ENCODE measurements around the gene IGF2BP2. TPM values are rescaled to one million over a fixed set of nuclear protein-coding genes. Genes with fewer than 3 reads are reported as not detected.
A peak's percentile ranks its signal among the peaks of the same experiment; 100 is the strongest.

Gene IGF2BP2
- total and polyA plus RNA-seq, 2 of the 13 experiments (the other 11 are each of a cell fraction or from before 2014, with no cell fraction given) = 6.5 to 46.0 TPM

DNA sequence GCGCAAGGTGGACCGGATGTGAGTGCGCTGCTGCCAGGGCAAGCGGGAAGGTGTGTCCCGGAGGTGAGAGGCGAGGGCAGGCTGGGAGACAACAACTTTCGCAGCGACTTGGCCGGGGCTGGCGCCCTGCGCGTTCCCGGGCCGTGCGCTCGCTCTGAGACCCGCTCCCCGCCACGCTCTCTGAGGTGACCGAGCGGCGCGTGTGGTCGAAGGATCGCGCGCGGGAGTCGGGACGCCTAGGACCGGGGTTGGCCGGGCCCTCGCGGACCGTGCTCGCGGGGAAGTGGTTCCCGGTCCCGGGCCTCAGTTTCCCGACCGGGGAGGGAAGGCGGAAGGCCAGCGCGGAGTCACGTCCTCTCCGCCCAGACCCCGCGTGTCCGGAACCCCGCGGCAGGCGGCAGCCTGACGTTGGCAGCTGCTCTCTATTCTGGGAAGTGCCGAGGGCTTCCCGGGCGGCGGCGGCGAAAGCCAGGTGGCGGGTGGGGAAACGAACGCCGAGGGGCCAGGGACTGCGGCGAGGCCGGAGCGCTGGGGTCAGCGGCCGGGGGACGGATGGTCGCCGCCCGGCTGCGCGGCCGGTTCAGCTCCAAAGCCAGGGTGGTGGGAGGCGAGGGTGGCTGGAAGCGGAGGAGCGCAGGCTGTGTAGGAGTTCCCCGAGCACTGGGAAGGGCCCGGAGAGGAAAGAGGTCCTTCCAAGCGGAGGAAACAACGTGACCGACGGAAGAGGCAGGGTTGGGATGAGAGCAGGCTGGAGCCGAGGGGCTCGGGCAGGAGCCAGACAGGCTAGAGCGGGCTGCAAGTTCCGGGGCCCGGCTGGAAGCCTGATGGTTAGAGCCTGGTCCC, 1.0 kb upstream of the IGF2BP2 start (continued):
- no peak; the same call in 1 of the 2 replicates for TF ChIP-seq ZSCAN20 (CRISPR knock-in tag; IDR thresholded peaks at IDR 0.05; ENCODE audit: borderline replicate concordance)
- peak; percentile 61; the same call in 1 of the 2 replicates for TF ChIP-seq ZSCAN22 (CRISPR knock-in tag; IDR thresholded peaks at IDR 0.05)
- TF ChIP-seq ZKSCAN8 (CRISPR knock-in tag; IDR thresholded peaks at IDR 0.05; ENCODE audit: borderline replicate concordance) = no peak
- no peak for TF ChIP-seq SIX4 (CRISPR knock-in tag; IDR thresholded peaks at IDR 0.05)
- TF ChIP-seq ZNF546 (CRISPR knock-in tag; conservative IDR thresholded peaks at IDR 0.05) = 0 out of 2 replicates have a peak, but pooled peaks have one; percentile 40
- TF ChIP-seq ZNF484 (CRISPR knock-in tag; IDR thresholded peaks at IDR 0.05; ENCODE audit: borderline replicate concordance, low read depth) = no peak
- TF ChIP-seq, protein P1, sequence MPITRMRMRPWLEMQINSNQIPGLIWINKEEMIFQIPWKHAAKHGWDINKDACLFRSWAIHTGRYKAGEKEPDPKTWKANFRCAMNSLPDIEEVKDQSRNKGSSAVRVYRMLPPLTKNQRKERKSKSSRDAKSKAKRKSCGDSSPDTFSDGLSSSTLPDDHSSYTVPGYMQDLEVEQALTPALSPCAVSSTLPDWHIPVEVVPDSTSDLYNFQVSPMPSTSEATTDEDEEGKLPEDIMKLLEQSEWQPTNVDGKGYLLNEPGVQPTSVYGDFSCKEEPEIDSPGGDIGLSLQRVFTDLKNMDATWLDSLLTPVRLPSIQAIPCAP (CRISPR knock-in tag; IDR thresholded peaks at IDR 0.05; ENCODE audit: low read depth) = no peak
- TF ChIP-seq, protein P2, sequence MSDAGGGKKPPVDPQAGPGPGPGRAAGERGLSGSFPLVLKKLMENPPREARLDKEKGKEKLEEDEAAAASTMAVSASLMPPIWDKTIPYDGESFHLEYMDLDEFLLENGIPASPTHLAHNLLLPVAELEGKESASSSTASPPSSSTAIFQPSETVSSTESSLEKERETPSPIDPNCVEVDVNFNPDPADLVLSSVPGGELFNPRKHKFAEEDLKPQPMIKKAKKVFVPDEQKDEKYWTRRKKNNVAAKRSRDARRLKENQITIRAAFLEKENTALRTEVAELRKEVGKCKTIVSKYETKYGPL (CRISPR knock-in tag; IDR thresholded peaks at IDR 0.05) = no peak
- TF ChIP-seq ZBTB42 (CRISPR knock-in tag; IDR thresholded peaks at IDR 0.05) = no peak
- no peak for TF ChIP-seq RFX1 (IDR thresholded peaks at IDR 0.05)
- TF ChIP-seq ZNF644 (CRISPR knock-in tag; IDR thresholded peaks at IDR 0.05; ENCODE audit: low read depth) = no peak
- TF ChIP-seq ZNF776 (CRISPR knock-in tag; IDR thresholded peaks at IDR 0.05) = no peak; the same call in 1 of the 2 replicates
- TF ChIP-seq MEF2D (CRISPR knock-in tag; IDR thresholded peaks at IDR 0.05) = no peak; the same call in 1 of the 2 replicates
- TF ChIP-seq, protein P3, sequence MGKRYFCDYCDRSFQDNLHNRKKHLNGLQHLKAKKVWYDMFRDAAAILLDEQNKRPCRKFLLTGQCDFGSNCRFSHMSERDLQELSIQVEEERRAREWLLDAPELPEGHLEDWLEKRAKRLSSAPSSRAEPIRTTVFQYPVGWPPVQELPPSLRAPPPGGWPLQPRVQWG (CRISPR knock-in tag; IDR thresholded peaks at IDR 0.05; ENCODE audit: borderline replicate concordance, low read depth) = no peak
- no peak for TF ChIP-seq PTBP1 (IDR thresholded peaks at IDR 0.05; ENCODE audit: low read depth, low read length, poor library complexity, severe bottlenecking)
- no peak for TF ChIP-seq ZNF292 (CRISPR knock-in tag; IDR thresholded peaks at IDR 0.05; ENCODE audit: borderline replicate concordance, low read depth)
- peak; percentile 58 for TF ChIP-seq HNRNPK (IDR thresholded peaks at IDR 0.05; ENCODE audit: low read depth, low read length, poor library complexity, severe bottlenecking)
- TF ChIP-seq, protein P4, sequence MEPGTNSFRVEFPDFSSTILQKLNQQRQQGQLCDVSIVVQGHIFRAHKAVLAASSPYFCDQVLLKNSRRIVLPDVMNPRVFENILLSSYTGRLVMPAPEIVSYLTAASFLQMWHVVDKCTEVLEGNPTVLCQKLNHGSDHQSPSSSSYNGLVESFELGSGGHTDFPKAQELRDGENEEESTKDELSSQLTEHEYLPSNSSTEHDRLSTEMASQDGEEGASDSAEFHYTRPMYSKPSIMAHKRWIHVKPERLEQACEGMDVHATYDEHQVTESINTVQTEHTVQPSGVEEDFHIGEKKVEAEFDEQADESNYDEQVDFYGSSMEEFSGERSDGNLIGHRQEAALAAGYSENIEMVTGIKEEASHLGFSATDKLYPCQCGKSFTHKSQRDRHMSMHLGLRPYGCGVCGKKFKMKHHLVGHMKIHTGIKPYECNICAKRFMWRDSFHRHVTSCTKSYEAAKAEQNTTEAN (CRISPR knock-in tag; conservative IDR thresholded peaks at IDR 0.05) = 0 out of 2 replicates have a peak, but pooled peaks have one; percentile 19
- TF ChIP-seq ZNF337 (CRISPR knock-in tag; IDR thresholded peaks at IDR 0.05; ENCODE audit: borderline replicate concordance, low read depth) = no peak
- TF ChIP-seq SP5 (CRISPR knock-in tag; IDR thresholded peaks at IDR 0.05; ENCODE audit: borderline replicate concordance, low read depth) = no peak
- no peak for TF ChIP-seq ZNF33A (CRISPR knock-in tag; IDR thresholded peaks at IDR 0.05; ENCODE audit: borderline replicate concordance)
- peak; percentile 66; the same call in 1 of the 2 replicates for TF ChIP-seq HES4 (CRISPR knock-in tag; IDR thresholded peaks at IDR 0.05; ENCODE audit: borderline replicate concordance)
- TF ChIP-seq ATAD3A (CRISPR knock-in tag; IDR thresholded peaks at IDR 0.05) = no peak
- TF ChIP-seq, protein P5, sequence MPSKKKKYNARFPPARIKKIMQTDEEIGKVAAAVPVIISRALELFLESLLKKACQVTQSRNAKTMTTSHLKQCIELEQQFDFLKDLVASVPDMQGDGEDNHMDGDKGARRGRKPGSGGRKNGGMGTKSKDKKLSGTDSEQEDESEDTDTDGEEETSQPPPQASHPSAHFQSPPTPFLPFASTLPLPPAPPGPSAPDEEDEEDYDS (CRISPR knock-in tag; IDR thresholded peaks at IDR 0.05) = no peak
- TF ChIP-seq FLYWCH1 (CRISPR knock-in tag; IDR thresholded peaks at IDR 0.05) = no peak
- TF ChIP-seq ZNF569 (CRISPR knock-in tag; IDR thresholded peaks at IDR 0.05; ENCODE audit: borderline replicate concordance) = no peak
